OCI-M2 (cell line): Measurements from ENCODE around the gene JAM3.

ENCODE experiments used
- DNase-seq: peaks from one replicate; lab custom pipeline; 2025; ENCODE audit not compliant: unreplicated experiment; lab: John Stamatoyannopoulos, UW

Gene JAM3

DNA sequence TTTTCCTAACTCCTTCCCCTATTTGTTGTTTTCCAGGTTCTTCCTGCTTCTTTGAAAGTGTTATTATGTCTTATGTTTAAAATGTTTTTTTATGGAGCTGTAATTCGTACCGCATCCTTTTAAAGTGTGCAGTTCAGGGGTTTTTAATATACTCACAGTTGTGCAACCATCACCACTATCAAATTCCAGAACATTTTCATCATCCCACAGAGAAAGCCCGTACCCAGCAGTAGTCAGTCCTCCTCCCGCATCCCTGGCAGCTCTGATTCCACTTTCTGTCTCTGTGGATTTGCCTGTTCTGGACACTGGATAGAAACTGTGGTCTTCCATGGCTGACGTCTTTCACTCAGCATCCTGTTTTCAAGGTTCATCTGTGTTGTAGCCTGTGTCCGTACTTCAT is 73.7 kb downstream of the JAM3 start:
- DNase-seq: no peak

GRCh38 chr11:134143801-134144200 is 74.9 kb downstream of the JAM3 start:
- no peak for DNase-seq

DNA sequence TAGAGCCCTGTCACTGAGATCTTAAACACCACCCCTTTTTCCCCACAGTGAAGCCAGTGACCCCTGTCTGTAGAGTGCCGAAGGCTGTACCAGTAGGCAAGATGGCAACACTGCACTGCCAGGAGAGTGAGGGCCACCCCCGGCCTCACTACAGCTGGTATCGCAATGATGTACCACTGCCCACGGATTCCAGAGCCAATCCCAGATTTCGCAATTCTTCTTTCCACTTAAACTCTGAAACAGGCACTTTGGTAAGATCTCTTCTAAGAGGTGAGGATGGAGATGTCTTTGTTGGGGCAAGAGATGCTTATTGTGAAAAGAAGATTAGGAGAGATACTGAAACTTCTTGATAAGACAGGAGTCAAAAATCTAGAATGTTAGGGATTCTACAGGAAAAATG is 75.9 kb downstream of the JAM3 start:
- DNase-seq: no peak

- DNase-seq: no peak
Measured at GRCh38 chr11:134145715-134146114, 76.8 kb downstream of the JAM3 start.

DNA sequence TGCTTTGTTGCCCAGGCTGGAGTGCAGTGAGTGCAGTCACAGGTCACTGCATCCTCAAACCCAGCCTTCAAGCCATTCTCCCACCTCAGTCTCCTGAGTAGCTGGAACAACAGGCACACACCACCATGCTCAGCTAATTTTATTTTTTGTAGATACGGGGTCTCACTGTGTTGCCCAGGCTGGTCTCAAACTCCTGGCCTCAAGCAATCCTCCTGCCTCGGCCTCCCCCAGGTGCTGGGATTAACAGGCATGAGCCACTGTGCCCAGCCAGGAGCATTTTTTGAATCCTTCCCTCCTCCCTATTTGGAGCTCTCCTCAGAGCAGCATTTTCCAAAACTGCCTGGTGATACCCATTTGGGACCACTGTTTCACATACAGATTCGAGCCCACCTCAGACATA is 77.7 kb downstream of the JAM3 start:
- DNase-seq: no peak

DNA sequence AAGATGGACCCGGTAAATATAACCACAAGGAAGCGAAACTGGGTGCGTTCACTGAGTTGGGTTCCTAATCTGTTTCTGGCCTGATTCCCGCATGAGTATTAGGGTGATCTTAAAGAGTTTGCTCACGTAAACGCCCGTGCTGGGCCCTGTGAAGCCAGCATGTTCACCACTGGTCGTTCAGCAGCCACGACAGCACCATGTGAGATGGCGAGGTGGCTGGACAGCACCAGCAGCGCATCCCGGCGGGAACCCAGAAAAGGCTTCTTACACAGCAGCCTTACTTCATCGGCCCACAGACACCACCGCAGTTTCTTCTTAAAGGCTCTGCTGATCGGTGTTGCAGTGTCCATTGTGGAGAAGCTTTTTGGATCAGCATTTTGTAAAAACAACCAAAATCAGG is 80.5 kb downstream of the JAM3 start:
- no peak for DNase-seq

GRCh38 chr11:134150195-134150903 is 81.5 kb downstream of the JAM3 start:
- no peak for DNase-seq

GRCh38 chr11:134151083-134151747 is 82.3 kb downstream of the JAM3 start:
- DNase-seq: no peak

GRCh38 chr11:134152696-134153095 is 83.8 kb downstream of the JAM3 start:
- no peak for DNase-seq

DNA sequence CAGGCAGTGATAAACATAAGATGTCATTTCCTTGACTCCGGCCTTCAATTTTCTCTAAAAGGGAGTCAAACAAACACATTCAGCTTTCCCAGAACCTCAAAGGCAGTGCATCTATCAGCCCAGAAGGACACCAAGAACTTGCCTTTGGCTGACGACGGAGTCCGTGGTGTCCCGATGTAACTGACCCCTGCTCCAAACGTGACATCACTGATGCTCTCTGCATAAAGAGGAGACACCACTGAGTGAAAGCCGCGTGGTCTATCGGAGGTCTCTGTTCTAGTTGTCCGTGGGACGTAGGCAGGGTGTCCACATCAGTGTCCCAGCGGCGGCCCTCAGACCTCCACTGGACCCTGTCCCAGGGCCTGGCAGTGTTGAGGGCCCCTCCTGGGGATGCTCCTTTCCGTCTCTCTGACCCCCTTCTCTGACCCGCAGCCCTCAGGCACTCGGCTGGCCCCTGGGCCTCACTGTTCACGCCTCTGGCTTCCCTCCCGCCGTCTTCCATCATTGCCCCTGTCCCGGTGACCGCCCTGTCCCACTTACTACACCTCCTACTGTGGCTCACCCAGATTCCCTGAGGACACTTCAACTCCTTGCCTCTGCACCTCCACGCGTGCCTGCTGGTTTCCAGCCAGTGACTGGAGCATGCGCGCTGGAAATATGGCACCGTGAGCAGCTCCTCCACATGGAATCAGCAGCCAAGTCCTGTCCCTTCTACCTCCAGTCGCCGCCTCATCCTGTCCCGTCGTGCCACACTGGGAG is 84.5 kb downstream of the JAM3 start:
- DNase-seq: no peak

DNA sequence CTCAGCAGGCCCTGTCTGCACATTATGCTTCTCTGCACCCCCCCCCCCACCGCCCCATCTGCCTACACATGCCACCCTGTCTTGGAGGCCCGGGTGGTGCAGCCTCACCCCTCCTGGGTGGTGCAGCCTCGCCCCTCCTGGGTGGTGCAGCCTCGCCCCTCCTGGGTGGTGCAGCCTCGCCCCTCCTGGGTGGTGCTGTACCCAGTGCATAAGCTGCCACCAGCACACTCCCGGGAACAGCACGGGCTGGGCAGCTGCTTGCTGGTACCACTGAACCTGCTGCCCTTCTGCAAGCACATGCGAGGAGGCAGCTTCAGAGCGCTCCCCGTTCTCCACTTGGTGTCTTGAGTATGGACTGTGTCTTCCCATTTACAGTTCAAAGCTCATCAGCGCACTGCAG is 85.6 kb downstream of the JAM3 start:
- no peak for DNase-seq

- DNase-seq: no peak
Measured at GRCh38 chr11:134155456-134155855, 86.6 kb downstream of the JAM3 start.

DNA sequence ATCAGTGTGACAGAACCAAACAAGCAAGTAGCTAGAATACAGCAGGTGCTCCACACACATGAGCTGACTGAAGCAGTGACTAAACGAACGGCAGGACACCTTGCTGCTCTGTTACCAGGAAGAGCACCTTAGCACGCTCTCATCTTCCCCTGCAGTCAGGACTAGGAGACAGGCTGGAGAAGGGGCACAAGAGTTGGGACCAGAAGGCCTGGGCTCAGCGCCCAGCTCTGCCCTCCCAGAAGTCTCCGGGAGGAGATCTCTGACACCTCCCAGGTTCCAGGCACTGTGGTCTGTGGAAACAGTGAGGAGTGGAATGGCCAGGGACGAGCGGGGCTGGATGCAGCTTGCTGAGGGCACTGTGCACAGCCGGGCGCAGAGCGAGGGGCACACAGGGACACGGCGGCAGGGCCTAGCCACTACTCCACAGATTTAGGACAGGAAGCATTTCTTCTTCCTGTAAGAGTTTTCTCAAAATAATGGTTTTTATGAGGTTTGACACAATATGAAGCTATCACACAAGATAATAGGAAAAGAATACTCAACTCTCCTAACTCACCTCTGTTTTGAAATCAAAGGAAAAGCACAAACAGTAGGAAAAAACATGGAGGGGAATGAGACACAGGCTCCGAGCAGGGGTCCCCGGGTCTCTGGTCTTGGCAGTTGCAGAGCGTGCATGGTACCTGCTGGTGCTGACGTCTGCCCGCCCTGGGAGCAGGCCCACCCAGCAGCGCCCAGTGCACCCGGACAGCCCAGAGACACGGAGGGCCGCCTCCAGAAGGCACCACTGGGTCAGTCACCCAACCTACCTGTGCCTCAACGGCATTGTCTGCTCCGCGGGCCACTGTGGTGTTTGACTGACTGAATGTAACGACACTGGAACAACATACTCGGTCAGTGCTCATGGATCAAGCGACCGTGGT is 87.3 kb downstream of the JAM3 start:
- no peak for DNase-seq

DNA sequence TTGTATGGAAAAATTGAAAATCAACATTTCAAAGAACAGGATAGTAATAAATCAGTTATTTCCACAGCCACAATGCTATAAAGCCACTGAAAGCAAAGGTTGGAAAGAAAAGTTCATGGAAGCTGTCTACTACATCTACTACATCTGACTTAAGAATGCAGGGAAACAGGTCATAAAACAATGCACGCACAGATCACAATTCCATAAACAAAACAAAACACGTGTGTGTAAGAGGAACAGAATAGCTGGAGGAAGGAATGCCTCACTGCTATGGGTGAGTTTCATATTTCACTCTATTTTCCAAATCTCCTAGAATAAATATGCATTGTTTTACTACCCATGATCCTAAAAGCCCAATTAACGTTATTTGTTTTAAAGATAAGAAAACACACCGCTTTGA is 88.6 kb downstream of the JAM3 start:
- DNase-seq: no peak

DNA sequence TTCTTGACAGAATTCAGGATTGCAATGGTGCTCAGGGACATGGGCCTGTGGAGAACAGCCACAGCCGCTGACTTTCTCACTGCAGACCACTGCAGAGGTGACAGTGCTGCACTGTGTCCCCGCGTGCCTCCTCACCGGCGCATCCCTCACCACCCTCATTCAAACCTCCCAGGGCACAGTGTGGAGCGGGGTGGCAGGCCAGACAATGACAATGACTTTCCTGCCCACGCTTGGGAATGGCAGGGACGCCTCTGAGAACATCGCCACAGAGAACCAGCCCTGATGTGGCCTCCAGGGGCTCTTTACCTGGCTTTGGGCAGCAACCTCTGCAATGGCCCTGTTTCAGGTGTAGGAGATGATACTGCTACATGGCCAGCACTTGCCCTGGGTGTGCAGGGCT is 89.2 kb downstream of the JAM3 start:
- no peak for DNase-seq

DNA sequence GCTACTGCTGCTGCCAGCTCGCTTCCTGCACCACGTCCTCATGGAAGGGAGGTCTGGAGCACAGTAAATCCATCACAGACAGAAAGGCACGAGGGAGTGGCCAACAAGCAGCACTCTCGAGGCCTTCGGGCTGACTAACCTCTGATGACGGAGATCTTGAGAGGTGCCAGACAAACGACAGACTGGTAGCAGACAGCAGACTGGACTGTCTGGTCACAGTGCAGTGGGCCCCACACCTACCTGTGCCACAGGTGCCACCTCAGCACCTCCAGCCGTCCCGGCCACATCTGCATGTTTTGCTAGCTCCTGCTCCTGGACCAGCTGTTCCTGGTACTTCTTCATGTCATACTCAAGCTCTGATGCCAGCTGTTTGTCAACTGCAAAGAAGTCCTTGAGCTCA is 90.8 kb downstream of the JAM3 start:
- no peak for DNase-seq

DNA sequence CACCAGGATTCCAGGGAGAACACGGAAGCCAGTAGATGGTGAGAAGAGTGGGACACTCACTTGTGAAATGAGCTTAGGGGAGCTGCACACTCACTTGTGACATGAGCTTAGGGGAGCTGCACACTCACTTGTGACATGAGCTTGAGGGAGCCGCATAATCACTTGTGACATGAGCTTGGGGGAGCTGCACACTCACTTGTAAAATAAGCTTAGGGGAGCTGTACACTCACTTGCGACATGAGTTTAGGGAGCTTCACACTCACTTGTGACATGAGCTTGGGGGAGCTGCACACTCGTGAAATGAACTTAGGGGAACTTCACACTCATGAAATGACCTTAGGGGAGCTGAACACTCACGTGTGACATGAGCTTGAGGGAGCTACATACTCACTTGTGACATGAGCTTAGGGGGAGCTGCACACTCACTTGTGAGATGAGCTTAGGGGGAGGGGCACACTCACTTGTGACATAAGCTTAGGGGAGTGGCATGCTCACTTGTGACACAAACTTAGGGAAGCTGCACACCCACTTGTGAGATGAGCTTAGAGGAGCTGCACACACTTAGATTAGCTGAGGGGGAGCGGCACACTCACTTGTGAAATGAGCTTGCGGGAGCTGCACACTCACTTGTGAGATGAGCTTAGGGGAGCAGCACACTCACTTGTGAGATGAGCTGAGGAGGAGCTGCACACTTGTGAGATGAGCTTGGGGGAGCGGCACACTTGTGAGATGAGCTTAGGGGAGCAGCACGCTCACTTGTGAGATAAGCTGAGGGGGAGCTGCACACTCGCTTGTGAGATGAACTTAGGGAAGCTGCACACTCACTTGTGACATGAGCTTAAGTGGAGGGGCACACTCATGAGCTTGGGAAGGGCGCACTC is 95.9 kb downstream of the JAM3 start:
- no peak for DNase-seq

- no peak for DNase-seq
Measured at GRCh38 chr11:134170177-134170918, 101.5 kb downstream of the JAM3 start.

GRCh38 chr11:134170919-134171281 is 102.0 kb downstream of the JAM3 start:
- DNase-seq: no peak

GRCh38 chr11:134171951-134172350 is 103.1 kb downstream of the JAM3 start:
- DNase-seq: no peak
